Left forelimb (tissue), 1 donor: Measurements from ENCODE around the gene ZNF45.
"Not testable (repeated sequence)": the region's sequence is repeated elsewhere in the genome, so short reads cannot be mapped to it uniquely, and the experiment has no call there.

ENCODE experiments used
- DNase-seq: peaks from one replicate; pipeline ENCODE4 v3.0.0-alpha.2; 2018; ENCODE audit warnings: low spot score

The ZNF45 gene

GRCh38 chr19:43913383-43913782 is 21.7 kb downstream of the ZNF45 start:
- DNase-seq, result no peak

GRCh38 chr19:43910884-43911283 is 24.2 kb downstream of the ZNF45 start:
- DNase-seq, result no peak

- no peak for DNase-seq
These were observed 26.4 kb downstream of the ZNF45 start for GRCh38 chr19:43908659-43909058.

- no peak for DNase-seq
These were observed 28.3 kb downstream of the ZNF45 start for GRCh38 chr19:43906774-43907173.

GRCh38 chr19:43905897-43906296 is 29.2 kb downstream of the ZNF45 start:
- no peak for DNase-seq

GRCh38 chr19:43902399-43902798 is 32.7 kb downstream of the ZNF45 start:
- no peak for DNase-seq

GRCh38 chr19:43901395-43902390 is 33.4 kb downstream of the ZNF45 start:
- peak; percentile 86 for DNase-seq

- no peak for DNase-seq
These were observed 39.3 kb downstream of the ZNF45 start for GRCh38 chr19:43895727-43896308.

- DNase-seq, result no peak
These were observed 51.2 kb downstream of the ZNF45 start, which contains the start of gene ZNF404 for GRCh38 chr19:43883864-43884263. TSS of gene ZNF404 (minus strand) at chr19:43883964.

- no peak for DNase-seq
These were observed 54.6 kb downstream of the ZNF45 start for GRCh38 chr19:43880483-43880882.

GRCh38 chr19:43872547-43873336 is 62.3 kb downstream of the ZNF45 start:
- DNase-seq, result no peak

- DNase-seq, result not testable (repeated sequence)
These were observed 68.2 kb downstream of the ZNF45 start for GRCh38 chr19:43866923-43867322.
